ENCODE results near the gene ELP1.
A peak's percentile ranks its signal among the peaks of the same experiment; 100 is the strongest.
"Not testable (repeated sequence)": the region's sequence is repeated elsewhere in the genome, so short reads cannot be mapped to it uniquely, and the experiment has no call there.

Gene ELP1

GRCh38 chr9:108924466-108924865 is 9.5 kb downstream of the ELP1 start:
- DNase-seq (ENCODE audit: low read depth) = no peak

GRCh38 chr9:108921200-108921599 is 12.7 kb downstream of the ELP1 start:
- no peak for DNase-seq (ENCODE audit: low read depth)

- DNase-seq (ENCODE audit: low read depth) = not testable (repeated sequence)
Measured at GRCh38 chr9:108920401-108920800, 13.5 kb downstream of the ELP1 start.

GRCh38 chr9:108919517-108919916 is 14.4 kb downstream of the ELP1 start:
- DNase-seq (ENCODE audit: low read depth) = no peak

- DNase-seq (ENCODE audit: low read depth) = no peak
Measured at GRCh38 chr9:108913391-108913790, 20.5 kb downstream of the ELP1 start.

GRCh38 chr9:108911820-108912219 is 22.1 kb downstream of the ELP1 start:
- DNase-seq (ENCODE audit: low read depth) = no peak

- DNase-seq (ENCODE audit: low read depth) = no peak
Measured at GRCh38 chr9:108910914-108911313, 23.0 kb downstream of the ELP1 start.

- no peak for DNase-seq (ENCODE audit: low read depth)
Measured at GRCh38 chr9:108910402-108910801, 23.5 kb downstream of the ELP1 start.

- DNase-seq (ENCODE audit: low read depth) = no peak
Measured at GRCh38 chr9:108905494-108905893, 28.4 kb downstream of the ELP1 start.

- DNase-seq (ENCODE audit: low read depth) = no peak
Measured at GRCh38 chr9:108904161-108904560, 29.8 kb downstream of the ELP1 start.

GRCh38 chr9:108903420-108904103 is 30.4 kb downstream of the ELP1 start:
- no peak for DNase-seq (ENCODE audit: low read depth)

- no peak for DNase-seq (ENCODE audit: low read depth)
Measured at GRCh38 chr9:108900176-108900575, 33.7 kb downstream of the ELP1 start.

- DNase-seq (ENCODE audit: low read depth) = not testable (repeated sequence)
Measured at GRCh38 chr9:108899023-108899695, 34.8 kb downstream of the ELP1 start.

GRCh38 chr9:108897324-108898096 is 36.4 kb downstream of the ELP1 start:
- no peak for DNase-seq (ENCODE audit: low read depth)

GRCh38 chr9:108894225-108894997 is 39.5 kb downstream of the ELP1 start:
- DNase-seq (ENCODE audit: low read depth) = no peak

GRCh38 chr9:108889649-108890067 is 44.3 kb downstream of the ELP1 start:
- DNase-seq (ENCODE audit: low read depth) = peak; percentile 59

GRCh38 chr9:108886594-108887271 is 47.2 kb downstream of the ELP1 start:
- DNase-seq (ENCODE audit: low read depth) = not testable (repeated sequence)

GRCh38 chr9:108885643-108886348 is 48.1 kb downstream of the ELP1 start:
- DNase-seq (ENCODE audit: low read depth) = peak; percentile 85

- DNase-seq (ENCODE audit: low read depth) = no peak
Measured at GRCh38 chr9:108884701-108885100, 49.2 kb downstream of the ELP1 start.

- no peak for DNase-seq (ENCODE audit: low read depth)
Measured at GRCh38 chr9:108883085-108883484, 50.8 kb downstream of the ELP1 start.
